Urinary bladder (tissue), 4 donors: ENCODE measurements around the gene ZNF578. TPM values are rescaled to one million over a fixed set of nuclear protein-coding genes. Genes with fewer than 3 reads are reported as not detected.
"Not testable (repeated sequence)": the region's sequence is repeated elsewhere in the genome, so short reads cannot be mapped to it uniquely, and the experiment has no call there.

Source experiments
- DNase-seq: peaks from one replicate; pipeline ENCODE4 v3.0.0-alpha.2; 2015; ENCODE audit errors: extremely low spot score
- H3K27ac ChIP-seq: one replicate; pipeline ENCODE4 v1.5.1; 2013; ENCODE audit warnings: low read depth, mild to moderate bottlenecking, moderate library complexity
- H3K36me3 ChIP-seq: one replicate; pipeline ENCODE4 v1.6.1; 2013; ENCODE audit warnings: mild to moderate bottlenecking, moderate library complexity; ENCODE audit not compliant: insufficient read depth
- H3K4me1 ChIP-seq: one replicate; pipeline ENCODE4 v1.6.1; 2013; ENCODE audit warnings: mild to moderate bottlenecking, moderate library complexity; ENCODE audit not compliant: insufficient read depth
- H3K4me3 ChIP-seq: one replicate; pipeline ENCODE4 v1.5.1; 2013; ENCODE audit warnings: low read depth, low read length
- WGBS: extraction: QIAGEN DNeasy Blood & Tissue Kit; methylation state at CpG from one replicate; pipeline ENCODE4 v1.1.7; 2013; 5-methylcytosine and 5-hydroxymethylcytosine counted together
- polyA plus RNA-seq: library from polyadenylated mRNA; stranded (reverse); fragments of 200-250 nt; gene quantifications from one replicate; pipeline ENCODE4 v1.2.3, GENCODE V29; 2013
- total RNA-seq: library from RNA; depleted of rRNA; stranded (reverse); fragments of >200 nt; gene quantifications from one replicate; pipeline ENCODE4 v1.2.3, GENCODE V29; 2014
- donor health status: healthy with polysubstance abuse.
- donor health status: healthy.

Gene ZNF578
- total and polyA plus RNA-seq, 2 donors, result 2.0 to 10.7 TPM

DNA sequence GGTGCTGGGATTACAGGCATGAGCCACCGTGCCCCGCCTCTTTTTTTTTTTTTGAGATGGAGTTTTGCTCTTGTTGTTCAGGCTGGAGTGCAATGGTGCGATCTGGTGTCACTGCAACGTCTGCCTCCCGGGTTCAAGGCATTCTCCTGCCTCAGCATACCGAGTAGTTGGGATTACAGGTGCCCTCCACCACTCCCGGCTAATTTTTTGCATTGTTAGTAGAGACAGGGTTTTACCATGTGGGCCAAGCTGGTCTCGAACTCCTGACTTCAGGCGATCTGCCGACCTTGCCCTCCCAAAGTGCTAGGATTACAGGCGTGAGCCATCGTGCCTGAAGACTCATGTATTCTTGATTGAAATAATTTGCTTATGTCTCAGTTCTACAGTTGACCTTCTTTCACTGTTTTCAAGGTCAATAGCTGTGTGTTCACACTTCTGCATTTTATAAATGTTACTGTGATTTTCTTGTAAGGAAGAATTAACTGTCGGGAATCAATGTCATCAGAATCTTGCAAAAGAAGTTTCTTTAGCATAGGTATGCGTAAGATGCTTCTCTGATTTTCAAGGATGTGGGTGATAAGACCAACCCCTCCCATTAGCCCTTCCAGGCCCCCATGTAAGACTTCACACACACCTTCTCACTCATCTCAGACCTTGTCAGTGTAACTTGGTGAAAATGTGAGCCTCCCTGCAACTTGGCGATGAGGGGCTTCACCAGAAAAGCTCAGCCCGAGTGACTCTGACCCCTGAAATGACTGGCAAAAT, 104.1 kb downstream of the ZNF578 start:
- no peak overlapping the region for H3K27ac ChIP-seq
- H3K36me3 ChIP-seq, result peaks cover 2% of the 10 kb centered on the region
- no peak overlapping the region for H3K4me3 ChIP-seq
- WGBS, result 98% methylated on average over 16 of the region's 16 CpGs
- no peak for DNase-seq
- no peaks in the 10 kb centered on the region for H3K4me1 ChIP-seq

DNA sequence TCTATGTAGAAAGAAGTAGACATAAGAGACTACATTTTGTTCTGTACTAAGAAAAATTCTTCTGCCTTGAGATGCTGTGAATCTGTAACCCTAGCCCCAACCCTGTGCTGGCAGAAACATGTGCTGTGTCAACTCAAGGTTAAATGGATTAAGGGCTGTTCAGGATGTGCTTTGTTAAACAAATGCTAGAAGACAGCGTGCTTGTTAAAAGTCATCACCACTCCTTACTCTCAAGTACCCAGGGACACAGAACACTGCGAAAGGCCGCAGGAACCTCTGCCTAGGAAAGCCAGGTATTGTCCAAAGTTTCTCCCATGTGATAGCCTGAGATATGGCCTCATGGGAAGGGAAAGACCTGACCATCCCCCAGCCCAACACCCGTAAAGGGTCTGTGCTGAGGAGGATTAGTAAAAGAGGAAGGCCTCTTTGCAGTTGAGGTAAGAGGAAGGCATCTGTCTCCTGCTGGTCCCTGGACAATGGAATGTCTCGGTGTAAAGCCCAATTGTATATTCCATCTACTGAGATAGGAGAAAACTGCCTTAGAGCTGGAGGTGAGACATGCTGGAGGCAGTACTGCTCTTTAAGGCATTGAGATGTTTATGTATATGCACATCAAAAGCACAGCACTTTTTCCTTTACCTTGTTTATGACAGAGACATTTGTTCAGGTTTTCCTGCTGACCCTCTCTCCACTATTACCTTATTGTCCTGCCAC, 105.5 kb downstream of the ZNF578 start:
- WGBS, result 45% methylated on average over 5 of the region's 5 CpGs
- not testable (repeated sequence) for H3K36me3 ChIP-seq, DNase-seq, H3K27ac ChIP-seq, H3K4me1 ChIP-seq, H3K4me3 ChIP-seq

DNA sequence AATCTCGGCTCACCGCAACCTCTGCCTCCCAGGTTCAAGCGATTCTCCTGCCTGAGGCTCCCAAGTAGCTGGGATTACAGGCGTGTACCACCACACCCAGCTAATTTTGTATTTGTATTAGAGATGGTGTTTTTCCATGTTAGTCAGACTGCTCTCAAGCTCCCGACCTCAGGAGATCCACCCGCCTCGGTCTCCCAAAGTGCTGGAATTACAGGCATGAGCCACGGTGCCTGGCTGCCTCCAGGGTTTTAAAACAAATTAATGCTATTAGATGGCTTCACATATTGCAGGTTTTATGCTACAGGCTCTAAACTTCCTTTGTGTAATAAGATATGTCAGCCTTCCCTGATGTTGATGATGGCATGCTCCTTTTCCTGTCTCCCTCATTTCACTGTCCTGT, 108.3 kb downstream of the ZNF578 start:
- H3K36me3 ChIP-seq, DNase-seq, H3K27ac ChIP-seq, H3K4me3 ChIP-seq, H3K4me1 ChIP-seq: not testable (repeated sequence)
- 97% methylated on average over 8 of the region's 8 CpGs for WGBS

Other genes starting within 250 kb of the ZNF578 start
- gene ZNF766, start 184.0 kb upstream of the ZNF578 start, total RNA-seq, result 28.1 TPM
- 11.7 TPM for gene ZNF766, start 184.0 kb upstream of the ZNF578 start, polyA plus RNA-seq
- 18.8 TPM for gene ZNF480, start 156.4 kb upstream of the ZNF578 start, total RNA-seq
- gene ZNF480, start 156.4 kb upstream of the ZNF578 start, polyA plus RNA-seq, result 5.3 TPM
- 8.4 TPM for gene ZNF610, start 117.3 kb upstream of the ZNF578 start, total RNA-seq
- 2.2 TPM for gene ZNF610, start 117.3 kb upstream of the ZNF578 start, polyA plus RNA-seq
- gene ZNF880, start 83.6 kb upstream of the ZNF578 start, total RNA-seq, result 50.1 TPM
- 15.3 TPM for gene ZNF880, start 83.6 kb upstream of the ZNF578 start, polyA plus RNA-seq
- 46.7 TPM for gene ZNF528, start 55.7 kb upstream of the ZNF578 start, total RNA-seq
- gene ZNF528, start 55.7 kb upstream of the ZNF578 start, polyA plus RNA-seq, result 12.1 TPM
- 0.74 TPM for gene ZNF534, start 24.4 kb upstream of the ZNF578 start, total RNA-seq
- gene ZNF534, start 24.4 kb upstream of the ZNF578 start, polyA plus RNA-seq, result 0.35 TPM
- gene ZNF808, start 74.1 kb downstream of the ZNF578 start, total RNA-seq, result 40.6 TPM
- 5.3 TPM for gene ZNF808, start 74.1 kb downstream of the ZNF578 start, polyA plus RNA-seq
- gene ZNF701, start 116.7 kb downstream of the ZNF578 start, total RNA-seq, result 38.8 TPM
- 7.0 TPM for gene ZNF701, start 116.7 kb downstream of the ZNF578 start, polyA plus RNA-seq
- gene ZNF83, start 184.8 kb downstream of the ZNF578 start, total RNA-seq, result 132 TPM
- gene ZNF83, start 184.8 kb downstream of the ZNF578 start, polyA plus RNA-seq, result 28.2 TPM